Prostate gland (tissue), 2 donors: ENCODE results near the gene SPATA7.

Experiments used
- CTCF ChIP-seq, 4 experiments: fragments of 200-600 bp in 2 of 4; fragments of 450-650 bp in 2 of 4; sonication (generic) in 2 of 4; IDR thresholded peaks; 1 replicate in 3 of 4; 2 replicates in 1 of 4; pipeline ENCODE4 v1.5.1; 2016 to 2019; ENCODE audit warnings: antibody characterized with exemption in 4 of 4, mild to moderate bottlenecking in 2 of 4, moderate library complexity in 2 of 4
- POLR2A ChIP-seq: fragments of 450-650 bp; IDR thresholded peaks from one replicate; pipeline ENCODE4 v1.6.1; 2016; ENCODE audit warnings: antibody characterized with exemption, mild to moderate bottlenecking

- TF ChIP-seq CTCF (IDR thresholded peaks at IDR 0.05) (no peak), POLR2A (no peak)
Measured at GRCh38 chr14:88386256-88386794, 868 bp downstream of the SPATA7 start.
